Cerebellar nuclear complex (tissue), 1 donor: ENCODE measurements around the gene NT5E.

Experiments
- DNase-seq, 2 experiments: peaks; one replicate each; lab custom pipeline; 2025; lab: John Stamatoyannopoulos, UW

The NT5E gene

DNA sequence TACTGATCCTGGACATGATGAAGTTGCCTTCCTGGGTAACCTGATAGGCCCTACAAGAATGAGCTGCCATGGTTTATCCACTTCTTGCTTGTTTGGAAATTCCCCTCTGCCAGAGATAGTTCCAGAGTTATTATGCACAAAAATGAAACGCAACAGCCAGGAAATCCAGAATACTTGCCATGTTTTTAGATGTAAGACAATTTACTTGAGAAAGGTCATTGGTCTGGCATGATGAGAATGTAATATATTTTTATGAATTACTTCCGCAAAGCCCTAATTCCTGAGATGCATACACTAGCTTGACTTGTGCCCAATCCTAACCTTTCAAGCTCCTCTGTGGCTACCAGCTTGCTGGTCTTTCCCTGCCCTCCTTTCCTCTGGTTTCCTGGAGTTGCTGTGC, 27.9 kb upstream of the NT5E start:
- no peak for DNase-seq

DNA sequence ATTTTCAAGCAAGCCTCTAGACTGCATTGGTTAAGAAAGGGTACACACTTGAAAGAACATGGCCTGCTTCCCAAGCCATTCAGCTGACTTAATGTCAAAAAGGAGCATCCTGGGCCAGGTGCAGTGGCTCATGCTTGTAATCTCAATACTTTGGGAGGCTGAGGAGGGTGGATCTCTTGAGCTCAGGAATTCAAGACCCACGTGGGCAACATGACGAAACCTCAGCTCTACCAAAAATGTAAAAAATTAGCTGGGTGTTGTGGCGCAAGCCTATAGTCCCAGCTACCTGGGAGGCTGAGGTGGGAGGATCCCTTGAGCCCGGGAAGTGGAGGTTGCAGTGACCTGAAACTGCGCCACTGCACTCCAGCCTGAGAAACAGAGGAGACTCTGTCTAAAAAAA, 26.9 kb upstream of the NT5E start:
- DNase-seq: no peak

DNA sequence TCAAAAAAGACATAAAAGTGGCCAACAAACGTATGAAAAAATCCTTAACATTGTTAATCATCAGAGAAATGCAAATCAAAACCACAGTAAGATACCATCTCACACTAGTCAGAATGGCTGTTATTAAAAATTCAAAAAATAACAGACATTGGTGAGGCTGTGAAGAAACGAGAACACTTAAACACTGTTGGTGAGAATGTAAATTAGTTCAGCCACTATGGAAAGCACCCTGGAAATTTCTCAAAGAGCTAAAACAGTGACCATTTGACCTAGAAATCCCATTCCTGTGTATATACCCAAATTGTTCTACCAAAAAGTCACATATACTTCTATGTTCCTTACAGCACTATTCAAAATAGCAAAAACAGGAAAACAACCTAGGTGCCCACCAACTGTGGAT, 24.9 kb upstream of the NT5E start:
- no peak for DNase-seq

DNA sequence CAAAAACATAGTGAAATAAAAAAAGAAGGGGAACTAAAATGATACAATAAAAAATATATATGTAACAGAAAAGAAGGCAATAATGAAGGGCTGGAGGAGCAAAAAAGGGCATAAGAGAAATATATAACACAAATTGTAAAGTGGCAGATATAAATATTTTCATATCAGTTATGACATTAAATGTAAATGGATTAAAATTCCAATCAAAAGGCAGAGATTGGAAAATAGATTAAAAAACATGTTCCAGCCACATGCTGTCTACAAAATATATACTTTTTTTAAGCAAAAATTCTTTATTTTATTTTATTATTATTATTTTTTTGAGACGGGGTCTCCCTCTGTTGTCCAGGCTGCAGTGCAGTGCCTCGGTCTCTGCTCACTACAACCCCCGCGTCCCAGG, 23.9 kb upstream of the NT5E start:
- no peak for DNase-seq

DNA sequence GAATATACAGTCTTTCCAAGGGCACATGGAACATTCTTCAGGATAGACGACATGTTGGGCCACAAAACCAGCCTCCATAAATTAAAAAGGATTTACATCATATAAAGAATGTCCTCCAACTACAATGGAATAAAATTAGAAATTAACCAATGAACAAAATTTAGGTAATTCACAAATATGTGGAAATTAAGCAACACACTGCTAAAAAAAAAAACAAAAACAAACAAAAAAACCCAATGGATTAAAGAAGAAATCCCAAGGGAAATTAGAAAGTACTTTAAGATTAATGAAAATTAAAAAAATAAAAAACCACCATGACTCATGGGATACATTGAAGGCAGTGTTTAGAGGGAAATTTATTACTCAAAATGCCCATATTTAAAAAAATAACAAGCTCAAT, 21.4 kb upstream of the NT5E start:
- DNase-seq: no peak

DNA sequence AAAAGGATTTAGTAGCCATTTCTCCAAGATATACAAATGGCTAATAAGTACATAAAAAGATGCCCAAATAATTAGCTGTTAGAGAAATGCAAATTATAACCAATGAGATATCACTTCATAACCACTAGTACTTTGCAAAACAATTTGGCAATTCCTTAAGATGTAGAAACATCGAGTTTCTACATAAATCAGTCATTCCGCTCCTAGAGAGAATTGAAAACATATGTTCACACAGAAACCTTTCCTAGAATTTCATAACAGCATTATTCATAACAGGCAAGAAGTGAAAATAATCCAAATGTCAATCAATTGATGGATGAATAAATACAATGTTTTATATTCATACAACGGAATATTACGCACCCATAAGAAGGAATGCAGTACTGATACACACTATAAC, 20.5 kb upstream of the NT5E start:
- no peak for DNase-seq

DNA sequence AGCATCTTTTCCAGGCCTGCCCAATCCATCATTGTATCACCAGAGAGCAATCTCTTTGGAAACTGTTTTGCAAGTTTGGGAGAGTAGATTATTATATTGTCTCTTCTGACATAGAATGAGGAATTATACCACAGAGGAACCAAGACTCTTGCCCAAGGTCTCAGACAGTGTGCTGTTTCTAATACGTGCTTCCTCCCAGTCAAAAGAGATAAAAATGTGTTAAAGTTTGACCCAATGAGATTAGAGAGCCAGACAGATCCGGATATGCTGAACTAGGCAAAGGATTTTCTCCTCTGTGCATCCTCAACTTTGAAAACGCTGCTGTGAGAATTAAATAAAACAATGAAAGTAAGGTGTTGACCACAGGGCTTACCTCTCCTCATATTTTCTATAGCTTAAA, 18.6 kb upstream of the NT5E start:
- no peak for DNase-seq

DNA sequence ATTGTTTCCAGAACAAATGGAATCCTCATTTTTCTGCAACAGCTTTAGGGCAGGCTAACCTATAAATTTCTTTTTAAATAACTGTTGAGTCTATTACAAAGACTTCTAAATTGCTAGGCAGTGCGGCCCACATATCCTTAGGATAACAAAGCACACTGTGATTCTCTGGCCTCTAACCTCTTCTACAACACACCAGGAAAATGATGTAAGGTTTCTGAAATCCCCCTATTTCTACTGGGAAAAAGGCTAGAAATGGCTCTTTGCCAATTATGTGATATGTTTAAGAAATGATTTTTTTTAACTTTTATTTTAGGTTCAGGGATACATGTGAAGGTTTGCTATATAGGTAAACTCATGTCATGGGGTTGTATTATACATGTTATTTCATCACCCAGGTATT, 17.3 kb upstream of the NT5E start:
- no peak for DNase-seq

DNA sequence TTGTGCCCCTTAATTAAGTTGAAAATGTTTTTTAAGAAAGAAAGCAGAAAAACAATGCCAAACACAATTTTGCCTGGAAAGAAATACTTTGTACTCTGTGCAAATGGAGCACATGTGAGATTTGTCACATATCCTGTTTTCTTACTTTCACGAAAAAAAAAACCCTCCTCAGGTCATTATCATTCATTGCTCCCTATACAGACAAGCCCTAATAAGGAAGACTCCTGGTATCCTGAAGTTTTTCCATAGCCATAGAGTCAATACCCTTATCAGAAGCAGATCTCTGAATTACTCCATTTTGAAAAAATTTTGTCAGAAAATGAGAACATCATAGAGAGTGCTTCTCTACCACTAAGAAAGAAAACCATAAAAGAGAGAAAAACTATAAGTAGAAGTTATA, 14.0 kb upstream of the NT5E start:
- no peak for DNase-seq

DNA sequence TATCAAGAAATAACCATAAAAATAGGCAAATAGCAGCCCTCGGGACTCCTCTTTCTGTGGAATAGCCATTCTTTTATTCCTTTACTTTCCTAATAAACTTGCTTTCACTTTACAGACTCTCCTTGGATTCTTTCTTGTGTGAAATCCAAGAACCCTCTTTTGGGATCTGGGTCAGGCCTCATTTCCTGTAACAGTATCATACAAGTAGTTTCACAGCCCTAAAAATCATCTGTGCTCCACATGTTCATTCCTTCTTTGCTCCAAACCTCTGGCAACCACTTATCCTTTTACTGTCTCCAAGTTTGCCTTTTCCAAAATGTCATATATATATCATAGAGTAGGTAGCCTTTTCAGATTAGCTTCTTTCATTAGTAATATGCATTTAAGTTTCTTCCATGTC, 13.5 kb upstream of the NT5E start:
- no peak for DNase-seq

DNA sequence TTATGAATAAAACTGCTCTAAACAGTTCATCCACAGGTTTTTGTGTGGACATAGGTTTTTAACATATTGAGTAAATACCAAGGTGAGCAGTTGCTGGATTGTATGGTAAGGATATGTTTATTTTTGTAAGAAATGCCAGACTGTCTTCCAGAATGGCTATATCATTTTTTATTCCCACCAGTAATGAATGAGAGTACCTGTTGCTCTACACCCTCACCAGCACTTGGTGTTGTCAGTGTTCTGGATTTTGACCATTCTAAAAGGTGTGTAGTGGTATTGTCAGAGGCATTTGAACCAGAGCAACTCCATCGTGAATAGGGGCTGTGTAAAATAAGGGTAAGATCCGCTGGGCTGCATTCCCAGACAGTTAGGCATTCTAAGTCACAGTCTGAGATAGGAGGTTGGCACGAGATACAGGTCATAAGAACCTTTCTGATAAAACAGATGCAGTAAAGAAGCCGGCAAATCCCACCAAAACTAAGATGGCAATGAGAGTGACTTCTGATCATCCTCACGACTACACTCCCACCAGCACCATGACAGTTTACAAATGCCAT, 12.9 kb upstream of the NT5E start:
- DNase-seq: no peak

DNA sequence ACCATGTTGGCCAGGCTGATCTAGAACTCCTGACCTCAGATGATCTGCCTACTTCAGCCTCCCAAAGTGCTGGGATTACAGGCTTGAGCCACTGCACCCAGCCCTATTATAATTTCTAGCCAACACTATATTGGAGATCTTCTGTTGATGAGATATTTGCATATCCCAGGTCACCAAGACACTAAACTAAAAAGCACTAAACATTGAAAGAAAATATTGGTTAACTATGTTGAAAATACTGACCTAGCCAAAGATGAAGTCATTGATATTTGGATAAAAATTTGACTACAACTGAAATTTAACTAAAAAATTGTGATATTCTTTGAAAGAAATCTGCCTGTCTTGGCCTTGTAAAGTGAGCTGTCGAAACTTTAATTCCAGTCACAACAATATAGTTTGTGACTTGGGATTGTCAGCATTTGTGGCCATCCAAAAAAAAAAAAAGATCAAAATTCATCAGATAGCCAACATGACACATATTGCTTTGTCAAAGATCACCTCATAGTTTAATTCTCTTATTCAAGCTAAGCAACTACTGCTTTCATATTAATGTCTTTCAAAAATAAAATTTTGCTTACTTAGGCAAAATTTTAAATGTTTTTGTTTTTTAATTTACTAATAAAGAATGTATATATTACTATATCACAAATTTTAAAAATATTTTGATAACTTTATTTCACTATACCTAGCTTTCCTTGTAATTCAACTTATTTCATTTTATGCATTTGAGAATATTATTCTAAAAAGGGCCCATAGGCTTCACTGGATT, 6.3 kb upstream of the NT5E start:
- DNase-seq: no peak

DNA sequence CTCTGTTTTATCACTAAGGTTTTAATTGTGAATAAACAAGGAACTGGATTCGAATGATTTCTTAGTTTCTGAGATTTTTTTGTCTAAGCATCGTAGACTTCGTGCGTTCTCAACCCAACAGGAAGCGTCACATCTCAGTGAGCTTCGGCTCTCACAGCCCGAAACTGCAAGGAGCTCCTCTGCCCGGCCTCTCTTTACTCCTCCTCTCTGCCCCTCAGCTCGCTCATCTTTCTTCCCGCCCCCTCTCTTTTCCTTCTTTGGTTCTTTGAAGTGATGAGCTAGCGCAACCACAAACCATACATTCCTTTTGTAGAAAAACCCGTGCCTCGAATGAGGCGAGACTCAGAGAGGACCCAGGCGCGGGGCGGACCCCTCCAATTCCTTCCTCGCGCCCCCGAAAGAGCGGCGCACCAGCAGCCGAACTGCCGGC, 480 bp upstream of the NT5E start:
- DNase-seq: no peak

DNA sequence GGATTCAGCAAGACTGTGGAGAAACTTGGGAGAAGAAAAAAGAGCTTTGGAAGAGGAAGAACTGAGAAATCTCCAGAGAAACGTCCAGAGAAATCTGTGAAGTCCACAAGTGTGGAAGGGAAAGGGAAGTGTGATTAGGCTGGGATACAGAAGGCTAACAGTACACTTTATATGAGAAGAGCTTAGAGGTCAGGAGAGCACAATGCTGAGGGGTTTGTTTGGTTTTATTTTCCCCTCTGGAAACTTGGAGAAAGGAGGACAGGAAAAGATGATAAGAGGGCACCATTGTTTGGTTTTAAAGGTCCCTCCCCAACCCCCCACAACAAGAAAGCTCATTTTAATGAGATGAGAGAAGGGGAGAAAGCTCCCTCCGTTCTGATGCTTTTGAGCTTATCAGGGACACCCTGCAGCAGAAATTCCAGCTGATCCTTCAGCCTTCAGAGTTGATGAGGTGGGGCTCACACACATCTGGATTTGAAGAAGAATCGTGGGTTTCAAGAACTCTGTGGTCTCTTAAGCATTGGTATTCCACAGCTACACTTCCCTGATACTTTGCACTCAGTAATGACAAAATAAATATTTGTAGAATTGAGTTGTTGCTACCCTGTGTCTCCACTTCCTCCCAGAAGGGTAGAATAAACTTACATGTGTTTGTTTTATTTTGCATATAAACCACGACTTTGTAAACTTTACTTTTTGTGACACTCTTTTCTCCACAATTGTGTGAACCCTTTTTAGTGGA, 1.9 kb downstream of the NT5E start:
- no peak for DNase-seq

DNA sequence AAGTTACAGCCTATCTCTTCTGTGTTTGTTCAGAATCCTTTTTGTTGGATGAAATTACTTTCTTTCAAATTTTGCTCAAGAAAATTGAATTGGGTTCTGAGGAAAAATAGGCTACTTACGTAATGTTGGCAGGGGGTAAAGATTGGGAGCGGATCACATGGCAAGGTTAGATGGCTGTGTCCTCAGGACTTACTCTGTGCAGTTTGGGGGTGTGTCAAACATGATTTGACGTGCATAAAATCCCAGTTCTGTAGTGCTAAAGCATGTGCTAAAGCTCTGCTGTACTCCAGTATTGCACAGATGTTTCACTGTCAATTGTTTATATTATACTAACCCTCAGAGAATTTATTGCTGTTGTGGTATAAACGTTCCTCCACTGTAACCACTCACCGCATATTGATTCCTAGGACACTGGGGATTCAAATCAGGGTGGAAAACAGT, 2.6 kb downstream of the NT5E start:
- no peak for DNase-seq

DNA sequence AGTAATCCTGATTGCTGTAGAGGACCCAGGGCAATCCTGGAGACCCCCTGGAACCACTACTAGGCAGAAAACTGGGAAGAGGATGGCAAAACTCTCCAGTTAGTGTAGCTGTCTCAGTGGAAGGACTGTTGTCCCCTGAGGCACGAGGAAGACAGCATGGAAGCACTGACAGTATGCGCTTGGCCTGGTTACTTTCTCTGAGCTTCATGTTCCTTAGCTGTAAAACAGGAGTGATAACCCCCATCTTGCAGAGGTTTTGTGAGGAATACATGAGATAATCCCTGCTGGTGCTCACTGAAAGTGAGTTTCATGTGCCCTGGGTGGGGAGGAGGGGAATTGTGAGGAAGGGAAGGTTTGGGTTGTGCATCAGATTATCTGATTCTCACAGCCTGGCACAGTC, 3.2 kb downstream of the NT5E start:
- DNase-seq: no peak

DNA sequence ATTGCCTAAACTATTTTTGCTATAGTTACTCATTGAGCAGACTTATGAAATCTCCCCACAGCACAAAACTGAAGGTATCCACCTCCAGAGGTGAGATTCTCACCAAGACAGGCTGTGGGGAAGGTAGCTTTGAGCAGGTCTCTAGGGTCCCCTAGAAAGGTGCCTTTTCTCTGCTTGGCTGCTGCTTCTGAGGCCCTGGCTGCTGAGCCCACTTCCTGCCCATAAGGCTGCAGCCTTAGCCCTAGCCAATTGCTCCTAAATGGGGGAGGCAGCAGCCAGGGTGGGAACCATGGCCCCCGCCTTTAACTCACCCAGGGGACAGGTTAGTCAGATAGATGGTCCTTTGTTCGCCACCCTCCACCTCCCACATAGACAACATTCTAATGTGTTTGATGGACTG, 3.6 kb downstream of the NT5E start:
- no peak for DNase-seq

DNA sequence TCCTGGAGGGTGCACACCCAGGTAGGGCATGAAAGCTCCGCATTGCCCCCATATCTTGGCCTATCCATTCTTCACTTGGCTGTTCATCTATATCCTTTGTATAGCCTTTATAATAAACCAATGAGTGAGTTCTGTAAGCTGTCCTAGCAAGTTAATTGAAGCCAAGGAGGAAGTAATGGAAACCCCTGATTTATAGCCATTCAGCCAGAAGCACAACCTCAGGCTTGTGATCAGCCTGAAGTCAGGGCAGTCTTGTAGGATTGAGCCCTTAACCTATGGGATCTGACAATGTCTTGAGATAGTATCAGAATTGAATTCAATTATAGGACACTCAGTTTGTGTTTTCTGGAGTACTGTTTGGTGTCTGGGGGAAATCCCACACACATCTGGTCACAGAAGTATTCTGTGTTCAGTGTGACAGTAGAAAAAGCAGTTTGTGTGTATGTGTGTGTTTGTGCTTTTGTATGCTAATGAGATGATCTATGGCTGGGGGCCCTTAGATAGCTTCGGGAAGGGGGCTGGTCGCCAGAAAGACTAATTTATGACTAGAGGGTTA, 5.7 kb downstream of the NT5E start:
- no peak for DNase-seq

DNA sequence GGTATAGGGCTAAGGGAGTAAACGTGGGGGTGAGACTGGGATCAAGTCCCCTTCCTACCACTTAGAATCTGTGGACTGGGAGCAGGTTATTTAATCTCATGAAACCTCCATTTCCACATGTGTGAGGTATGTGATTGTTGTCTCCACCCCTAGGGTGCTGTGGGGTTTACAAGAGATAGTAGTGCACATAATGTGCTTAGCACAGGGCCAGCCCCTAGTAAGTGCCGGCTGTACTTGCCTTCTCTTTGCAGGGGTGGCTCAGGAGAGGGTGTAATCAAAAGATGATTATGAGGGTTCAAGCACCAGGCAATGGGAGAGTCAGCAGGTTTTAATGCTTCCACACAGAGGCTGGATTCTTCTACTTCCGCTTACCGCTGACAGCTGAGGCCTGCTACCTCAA, 6.9 kb downstream of the NT5E start:
- no peak for DNase-seq

DNA sequence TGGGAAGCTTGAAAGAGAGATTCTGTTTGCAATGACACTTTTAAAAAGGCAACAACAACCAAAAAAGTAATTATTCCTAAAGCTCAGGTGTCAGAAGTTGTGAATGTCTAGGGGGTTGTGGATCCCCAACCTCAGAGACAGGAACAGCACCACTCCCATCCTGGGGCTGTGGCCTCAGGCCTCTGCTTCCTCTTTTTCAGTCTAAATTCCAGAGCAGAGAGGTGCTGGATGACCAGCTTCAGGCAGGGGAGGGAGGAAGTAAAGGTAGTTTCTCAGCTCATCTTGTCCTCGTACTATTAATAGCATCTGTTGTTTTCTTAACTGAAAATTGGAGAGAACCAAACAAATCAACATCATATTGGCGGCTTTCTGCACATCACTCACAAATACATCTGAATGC, 8.3 kb downstream of the NT5E start:
- no peak for DNase-seq

DNA sequence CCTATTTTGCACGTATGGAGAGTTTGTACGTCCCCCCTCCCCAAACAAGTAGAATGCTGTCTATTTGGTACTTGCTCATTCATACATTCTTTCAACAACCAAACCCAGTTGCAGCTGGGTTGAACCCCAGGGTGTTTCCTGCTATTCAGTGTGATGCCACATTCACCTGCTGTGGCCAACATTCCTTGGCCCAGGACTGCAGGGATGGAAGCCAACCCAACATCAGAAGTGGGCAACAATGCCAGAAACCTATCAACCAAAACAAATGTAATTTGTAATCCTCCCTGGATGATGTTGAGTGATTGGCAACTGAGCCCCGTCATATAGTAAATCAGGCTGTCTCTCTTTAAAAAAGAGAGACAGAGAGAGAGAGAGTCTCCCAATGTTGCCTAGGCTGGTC, 8.9 kb downstream of the NT5E start:
- no peak for DNase-seq

DNA sequence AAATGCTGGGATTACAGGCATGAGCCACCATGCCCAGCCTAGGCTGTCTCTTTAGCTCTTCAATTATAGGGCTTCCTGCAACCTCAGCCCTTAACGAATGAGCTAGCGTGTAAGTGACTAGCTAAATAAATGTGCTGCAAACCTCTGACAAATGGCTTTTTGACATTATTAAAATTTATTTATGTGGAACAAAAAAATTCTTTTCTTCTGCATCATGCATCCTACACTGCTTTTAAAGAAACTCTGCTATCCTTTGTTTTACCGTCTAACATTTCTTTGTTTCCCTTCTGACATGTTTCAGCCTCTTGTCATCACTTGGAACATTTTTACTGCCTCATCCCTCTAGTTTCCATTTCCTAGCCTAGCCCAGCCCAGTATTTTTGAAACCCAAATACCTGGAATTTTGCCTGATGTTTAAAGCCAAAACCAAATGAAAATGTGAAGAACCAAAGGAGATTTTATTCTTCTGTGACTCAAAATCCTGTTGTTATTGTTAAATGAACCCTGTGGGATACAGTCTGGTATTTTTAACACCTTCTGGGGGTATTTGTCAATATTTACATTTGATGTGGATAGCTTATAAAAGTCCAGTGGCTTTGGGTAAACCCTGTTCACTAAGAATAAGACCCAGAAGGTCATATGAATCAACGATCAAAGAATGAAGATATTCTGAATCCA, 9.5 kb downstream of the NT5E start:
- no peak for DNase-seq
